K562 (cell line): ENCODE measurements around the gene DCAF6.
A peak's percentile ranks its signal among the peaks of the same experiment; 100 is the strongest.

ENCODE experiments used
- EZH2 ChIP-seq: IDR thresholded peaks from 2 replicates; pipeline ENCODE4 v1.6.1; 2012; ENCODE audit warnings: low read depth, mild to moderate bottlenecking, inconsistent platforms, low read length, borderline replicate concordance
- MXI1 ChIP-seq: IDR thresholded peaks from 2 replicates; pipeline ENCODE4 v1.6.1; 2011; ENCODE audit warnings: low read depth, mild to moderate bottlenecking, improper control_type of control experiment, low read length
- NCOA4 ChIP-seq: fragments of 450-650 bp; IDR thresholded peaks from 2 replicates; pipeline ENCODE4 v1.6.1; 2018; ENCODE audit warnings: mild to moderate bottlenecking; ENCODE audit not compliant: partially characterized antibody
- ZNF507 ChIP-seq: conservative IDR thresholded peaks from 2 replicates; pipeline ENCODE4 v1.6.1; 2017; ENCODE audit warnings: missing genetic modification characterization, missing compliant biosample characterization
- TF ChIP-seq, protein P1 (sequence below): sonication (generic); formaldehyde crosslinking; IDR thresholded peaks from 2 replicates; pipeline ENCODE4 v1.9.0; 2022; ENCODE audit warnings: mild to moderate bottlenecking, missing genetic modification reagents
- TF ChIP-seq, protein P2 (sequence below): fragments of 250-450 bp; sonication (Bioruptor Pico); IDR thresholded peaks from 2 replicates; pipeline ENCODE4 v1.5.0; 2020; ENCODE audit warnings: mild to moderate bottlenecking

DNA sequence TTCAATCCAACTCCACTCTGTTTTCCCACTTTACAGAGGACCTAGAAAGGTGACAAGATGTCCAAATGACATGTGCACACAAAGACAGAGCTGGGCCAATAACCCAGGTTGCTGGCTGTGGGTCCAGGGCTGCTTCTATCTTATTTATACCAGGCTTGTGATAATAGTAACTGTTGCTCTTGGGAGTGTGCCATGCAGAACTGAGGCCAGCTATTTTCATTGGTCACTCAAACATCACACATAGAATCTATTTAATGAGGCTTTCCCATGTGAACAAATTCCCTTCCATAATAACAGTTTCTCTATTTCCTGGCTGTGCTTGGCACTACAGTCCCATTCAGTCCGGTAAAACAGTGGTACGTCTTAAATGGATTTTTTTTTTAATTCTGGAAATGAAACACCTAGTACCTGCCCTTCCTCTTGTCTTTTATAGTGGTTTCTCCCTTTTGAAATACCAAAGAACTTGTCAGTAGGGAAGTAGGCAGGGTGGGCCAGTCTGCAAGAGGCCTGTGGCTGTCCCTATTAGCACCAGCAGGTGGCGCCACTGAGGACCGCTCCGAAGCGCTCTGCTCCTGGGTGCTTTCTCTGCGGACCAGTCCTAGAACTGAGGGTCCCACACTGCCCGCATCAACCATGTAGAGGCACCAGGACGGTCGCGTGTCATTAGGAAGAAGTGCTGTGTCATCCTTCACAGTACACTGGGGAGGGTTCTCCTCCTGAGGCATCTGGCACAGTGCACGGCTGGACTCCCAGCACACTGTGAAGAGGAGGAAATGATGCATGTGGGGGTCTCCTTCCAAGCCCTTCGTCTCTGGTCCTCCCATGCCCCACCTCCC, 148.1 kb downstream of the DCAF6 start:
- no peak for TF ChIP-seq EZH2
- TF ChIP-seq, protein P1, sequence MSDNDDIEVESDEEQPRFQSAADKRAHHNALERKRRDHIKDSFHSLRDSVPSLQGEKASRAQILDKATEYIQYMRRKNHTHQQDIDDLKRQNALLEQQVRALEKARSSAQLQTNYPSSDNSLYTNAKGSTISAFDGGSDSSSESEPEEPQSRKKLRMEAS (CRISPR knock-in tag), result 0 out of 2 replicates have a peak, but pooled peaks have one; percentile 12
- TF ChIP-seq MXI1, result no peak
- no peak for TF ChIP-seq NCOA4
- TF ChIP-seq, protein P2, sequence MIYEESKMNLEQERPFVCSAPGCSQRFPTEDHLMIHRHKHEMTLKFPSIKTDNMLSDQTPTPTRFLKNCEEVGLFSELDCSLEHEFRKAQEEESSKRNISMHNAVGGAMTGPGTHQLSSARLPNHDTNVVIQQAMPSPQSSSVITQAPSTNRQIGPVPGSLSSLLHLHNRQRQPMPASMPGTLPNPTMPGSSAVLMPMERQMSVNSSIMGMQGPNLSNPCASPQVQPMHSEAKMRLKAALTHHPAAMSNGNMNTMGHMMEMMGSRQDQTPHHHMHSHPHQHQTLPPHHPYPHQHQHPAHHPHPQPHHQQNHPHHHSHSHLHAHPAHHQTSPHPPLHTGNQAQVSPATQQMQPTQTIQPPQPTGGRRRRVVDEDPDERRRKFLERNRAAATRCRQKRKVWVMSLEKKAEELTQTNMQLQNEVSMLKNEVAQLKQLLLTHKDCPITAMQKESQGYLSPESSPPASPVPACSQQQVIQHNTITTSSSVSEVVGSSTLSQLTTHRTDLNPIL (CRISPR knock-in tag), result no peak
- no peak for TF ChIP-seq ZNF507 (tag)
